NOMO-1 treated with dmso at 0.1 percent for 144 hours (cell line): Measurements from ENCODE around the gene ADIPOR2.
"Not testable (repeated sequence)": the region's sequence is repeated elsewhere in the genome, so short reads cannot be mapped to it uniquely, and the experiment has no call there.

Source experiments
- DNase-seq: peaks from one replicate; lab custom pipeline; 2025; ENCODE audit not compliant: unreplicated experiment; lab: John Stamatoyannopoulos, UW

Gene ADIPOR2

GRCh38 chr12:1731019-1731687, 40.3 kb downstream of the ADIPOR2 start:
- DNase-seq = no peak

GRCh38 chr12:1731688-1732078, 40.8 kb downstream of the ADIPOR2 start:
- DNase-seq = not testable (repeated sequence)

DNA sequence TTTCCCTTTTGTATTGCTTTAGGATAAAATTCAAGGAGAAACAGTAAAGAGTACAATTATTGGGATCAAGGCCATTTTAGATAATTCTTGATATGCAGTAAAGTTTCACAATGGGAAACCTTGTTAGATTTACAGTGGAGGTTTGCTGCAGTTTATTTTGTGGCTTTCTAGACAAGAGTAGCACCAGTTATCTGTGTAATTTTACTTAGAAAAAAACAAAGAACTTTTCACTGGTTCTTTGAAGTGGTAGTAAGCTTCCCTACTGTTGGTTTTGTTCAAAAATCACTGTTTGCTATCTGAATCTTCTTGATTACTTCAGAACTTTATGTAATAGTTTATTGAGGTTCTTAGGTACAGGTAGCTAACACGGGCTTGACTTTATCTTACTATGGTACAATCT, 42.0 kb downstream of the ADIPOR2 start:
- DNase-seq = no peak

GRCh38 chr12:1733712-1734111, 42.8 kb downstream of the ADIPOR2 start:
- DNase-seq = not testable (repeated sequence)

GRCh38 chr12:1737652-1738286, 46.9 kb downstream of the ADIPOR2 start:
- no peak for DNase-seq

DNA sequence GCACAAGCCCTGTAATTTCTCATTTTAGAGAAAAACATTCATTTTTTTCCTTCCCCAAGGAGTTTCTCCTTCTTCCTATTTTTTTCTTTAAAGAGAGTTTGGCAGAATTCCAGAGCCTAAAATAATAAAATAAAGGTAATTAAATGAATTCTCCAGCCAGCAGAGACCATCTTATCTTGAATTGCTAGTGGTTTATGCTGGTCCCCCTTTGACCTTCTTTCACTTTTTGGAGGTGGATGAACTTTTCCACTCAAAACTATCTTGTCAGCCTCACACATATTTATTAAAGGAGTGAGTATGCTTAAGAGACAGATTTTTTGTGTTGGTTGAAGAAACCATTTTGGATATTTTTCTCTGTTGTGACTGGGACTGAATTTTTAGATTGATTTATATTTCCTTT, 47.6 kb downstream of the ADIPOR2 start:
- DNase-seq = no peak

GRCh38 chr12:1739368-1739767, 48.5 kb downstream of the ADIPOR2 start:
- DNase-seq = no peak

DNA sequence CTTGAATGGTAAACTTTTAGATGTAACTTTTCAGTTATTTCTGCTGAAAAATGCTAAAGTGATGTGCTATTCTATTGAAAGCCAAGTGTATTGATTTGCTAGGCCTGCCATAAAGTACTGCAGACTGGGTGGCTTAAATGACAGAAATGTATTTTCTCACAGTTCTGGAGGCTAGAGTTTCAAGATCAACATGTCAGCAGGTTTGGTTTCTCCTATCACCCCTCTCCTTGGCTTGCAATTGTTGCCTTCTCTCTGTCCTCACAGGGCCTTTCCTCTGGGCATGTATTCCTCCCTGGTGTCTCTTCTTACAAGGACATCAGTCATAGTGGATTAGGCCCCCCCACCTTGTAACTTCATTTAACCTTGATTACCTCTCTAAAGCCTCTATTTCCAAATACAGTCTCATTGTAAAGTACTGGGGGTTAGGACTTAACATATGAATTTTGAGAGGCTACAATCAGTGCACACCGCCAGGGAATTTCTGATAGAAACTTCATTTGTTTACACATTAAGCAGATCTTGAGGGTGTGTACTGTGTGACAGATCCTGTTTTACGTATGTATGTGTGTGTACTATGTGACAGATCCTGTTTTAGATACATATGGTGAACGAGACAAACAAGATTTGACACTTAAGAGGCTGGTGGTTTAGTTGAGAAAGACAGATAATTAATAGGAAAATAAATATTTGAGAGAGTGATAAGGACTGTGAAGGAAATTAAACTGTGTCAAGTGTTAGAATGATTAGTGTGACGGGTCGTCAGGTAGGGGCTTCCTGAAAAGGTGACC, 49.5 kb downstream of the ADIPOR2 start:
- DNase-seq = no peak

DNA sequence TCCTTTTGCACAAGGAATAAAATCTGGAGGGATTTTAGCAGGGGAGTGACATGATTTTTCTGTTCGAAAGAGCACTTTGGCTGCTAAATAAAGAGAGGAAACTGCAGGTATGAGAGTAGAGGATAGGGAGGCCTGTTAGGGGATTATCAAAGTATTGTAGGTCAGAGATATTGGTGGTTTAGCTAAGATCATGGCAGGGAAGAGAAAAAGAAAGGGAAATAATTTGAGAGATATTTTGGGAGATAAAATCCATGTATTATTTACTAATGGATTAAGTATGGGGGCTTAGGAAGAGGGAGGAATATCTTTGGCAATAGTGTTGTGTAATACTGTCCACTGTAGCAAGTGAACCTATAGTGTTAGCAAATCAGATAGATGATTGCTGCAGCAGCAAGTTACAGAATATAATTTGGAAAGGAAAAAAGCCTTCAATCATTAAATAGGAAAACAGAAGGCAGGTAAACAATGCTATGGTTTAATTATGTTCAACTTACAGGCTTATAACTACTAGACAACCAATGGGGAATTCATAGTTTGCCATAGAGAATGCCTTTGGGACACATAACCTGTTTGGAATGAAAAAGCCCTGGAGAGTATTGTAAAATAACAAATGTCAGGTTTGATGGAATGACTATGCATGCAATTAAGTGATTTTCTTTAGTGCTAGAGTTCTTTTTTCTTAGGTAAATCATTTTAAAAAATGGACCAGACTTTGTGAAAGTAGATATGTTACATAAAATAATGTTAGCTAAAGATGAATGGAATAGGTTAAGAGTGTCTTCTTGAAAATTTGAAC, 50.5 kb downstream of the ADIPOR2 start:
- DNase-seq = no peak

GRCh38 chr12:1744932-1745331, 54.1 kb downstream of the ADIPOR2 start:
- no peak for DNase-seq

DNA sequence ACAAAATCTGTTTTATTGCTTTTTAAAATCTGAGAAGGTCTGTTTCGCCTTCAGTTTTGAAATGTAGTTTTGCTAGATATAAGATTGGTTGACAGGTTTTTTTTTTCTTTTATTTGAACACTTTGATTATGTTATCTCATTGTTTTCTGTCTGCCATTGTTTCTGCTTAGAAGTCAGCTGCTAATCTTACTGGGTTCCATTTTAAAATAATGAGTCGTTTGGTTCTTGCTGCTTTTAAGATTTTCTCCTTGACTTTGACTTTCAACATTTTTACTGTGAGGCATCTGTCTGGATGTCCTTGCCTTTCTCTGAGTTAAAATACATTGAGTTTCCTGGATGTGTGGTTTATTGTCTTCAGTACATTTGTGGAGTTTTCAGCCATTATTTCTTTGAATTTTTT, 56.7 kb downstream of the ADIPOR2 start:
- no peak for DNase-seq

- no peak for DNase-seq
Observed at GRCh38 chr12:1749019-1749418, 58.1 kb downstream of the ADIPOR2 start.

GRCh38 chr12:1750300-1750699, 59.4 kb downstream of the ADIPOR2 start:
- DNase-seq = no peak

DNA sequence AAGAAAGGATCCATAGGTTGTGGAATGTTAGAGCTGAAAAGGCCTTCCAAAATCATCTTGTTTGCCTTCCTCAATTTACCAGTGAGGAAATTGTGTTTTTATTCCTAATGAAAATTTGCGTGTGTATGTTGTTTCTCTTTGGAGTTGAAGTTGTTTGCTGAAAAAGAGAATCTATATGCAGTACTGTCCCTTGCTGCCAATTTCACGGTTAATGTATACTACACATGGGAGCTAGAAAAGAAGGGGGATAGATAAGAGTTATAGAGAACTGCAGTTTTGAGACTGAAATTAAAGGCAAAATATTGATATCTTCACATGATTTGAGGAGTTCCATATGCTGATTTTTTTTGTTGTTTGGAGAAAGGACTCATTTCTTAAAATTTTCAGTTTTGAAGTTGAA, 67.5 kb downstream of the ADIPOR2 start:
- DNase-seq = no peak

DNA sequence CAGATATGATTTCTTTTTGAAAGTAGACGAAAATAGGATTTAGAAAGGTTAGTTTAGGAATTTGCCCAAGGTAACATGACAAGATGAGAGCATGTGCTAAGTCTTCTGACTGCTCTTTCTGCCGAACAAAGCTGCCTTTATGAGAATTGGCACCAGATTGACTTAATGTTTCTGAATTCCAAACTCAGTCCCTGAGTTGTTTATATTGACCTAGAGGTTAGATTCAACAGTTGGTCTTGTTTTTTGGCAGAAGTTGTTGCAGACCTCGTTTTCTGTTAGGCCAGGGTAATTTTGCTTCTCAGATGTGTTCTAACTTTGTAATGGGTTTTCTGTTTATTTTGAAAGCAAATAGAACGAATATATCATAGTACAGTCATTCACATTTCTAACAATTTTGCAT, 68.0 kb downstream of the ADIPOR2 start:
- no peak for DNase-seq

- DNase-seq = no peak
Observed at GRCh38 chr12:1760566-1761382, 69.9 kb downstream of the ADIPOR2 start.

GRCh38 chr12:1761857-1762256, 71.0 kb downstream of the ADIPOR2 start:
- DNase-seq = no peak

- DNase-seq = no peak
Observed at GRCh38 chr12:1763153-1763552, 72.3 kb downstream of the ADIPOR2 start.

GRCh38 chr12:1766110-1766509, 75.2 kb downstream of the ADIPOR2 start:
- DNase-seq = no peak

DNA sequence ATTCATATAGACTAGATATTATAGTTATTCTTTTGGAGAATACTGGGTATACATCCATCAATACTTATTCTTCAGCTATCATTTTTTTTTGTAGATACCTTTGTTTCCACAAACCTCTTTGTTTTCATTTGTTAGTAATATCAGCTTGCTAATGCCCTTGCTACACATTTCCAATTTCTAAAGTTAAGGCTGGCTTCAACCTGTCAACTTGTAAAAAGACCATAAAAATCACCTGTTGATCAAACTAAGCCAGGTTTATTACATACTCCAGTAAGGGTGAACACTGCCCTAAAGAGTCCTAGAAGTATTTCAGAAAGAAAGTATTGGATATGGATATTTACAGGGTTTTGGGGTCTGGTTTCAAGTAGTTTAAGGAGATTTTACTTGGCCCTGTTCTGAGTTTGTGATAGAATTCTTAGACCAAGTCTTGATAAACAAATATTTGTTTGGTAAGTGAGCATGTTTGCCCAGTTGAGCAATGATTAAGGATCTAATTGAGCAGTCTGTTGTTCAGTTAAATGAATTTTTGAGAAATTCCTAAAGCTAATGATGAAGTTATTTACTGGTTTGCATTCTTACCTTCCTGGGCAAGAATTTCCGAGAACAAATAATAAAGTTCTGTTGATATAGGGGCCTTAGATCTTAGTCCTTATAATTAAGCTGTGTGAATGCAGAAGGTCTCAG, 76.7 kb downstream of the ADIPOR2 start:
- no peak for DNase-seq
